Nephron (organoid): Measurements from ENCODE around the gene NAPB.

ENCODE experiments used
- H3K27ac Mint-ChIP-seq, 3 experiments: 2 replicates each; pipeline ENCODE4 v1.8.0; 2020; ENCODE audit warnings: mixed read lengths in 3 of 3, mild to moderate bottlenecking in 2 of 3, moderate library complexity in 1 of 3
- H3K27me3 Mint-ChIP-seq: 2 replicates; pipeline ENCODE4 v1.8.0; 2021; ENCODE audit warnings: low read depth, mild to moderate bottlenecking, moderate library complexity, mixed read lengths
- H3K36me3 Mint-ChIP-seq: 2 replicates; pipeline ENCODE4 v1.8.0; 2020; ENCODE audit warnings: low read depth, mixed read lengths
- H3K4me1 Mint-ChIP-seq: 2 replicates; pipeline ENCODE4 v1.8.0; 2020; ENCODE audit warnings: mixed read lengths
- H3K4me3 Mint-ChIP-seq, 3 experiments: 2 replicates each; pipeline ENCODE4 v1.8.0; 2020; ENCODE audit warnings: mild to moderate bottlenecking in 3 of 3, mixed read lengths in 3 of 3, moderate library complexity in 2 of 3
- H3K9me3 Mint-ChIP-seq: 2 replicates; pipeline ENCODE4 v1.8.0; 2020; ENCODE audit warnings: mixed read lengths
- TF ChIP-seq, protein P1 (sequence below), 3 experiments: fragments of 200-600 bp; sonication (generic); IDR thresholded peaks; one replicate each; pipeline ENCODE4 v1.5.0; 2021; ENCODE audit warnings: antibody characterized with exemption in 3 of 3; ENCODE audit not compliant: unreplicated experiment in 3 of 3

Gene NAPB

GRCh38 chr20:23455639-23456038 is 34.4 kb upstream of the NAPB start:
- no peaks in the 10 kb centered on the region for H3K4me1 Mint-ChIP-seq
- peaks cover 10% of the 10 kb centered on the region for H3K27me3 Mint-ChIP-seq
- no peak overlapping the region for H3K27ac Mint-ChIP-seq
- TF ChIP-seq, protein P1, sequence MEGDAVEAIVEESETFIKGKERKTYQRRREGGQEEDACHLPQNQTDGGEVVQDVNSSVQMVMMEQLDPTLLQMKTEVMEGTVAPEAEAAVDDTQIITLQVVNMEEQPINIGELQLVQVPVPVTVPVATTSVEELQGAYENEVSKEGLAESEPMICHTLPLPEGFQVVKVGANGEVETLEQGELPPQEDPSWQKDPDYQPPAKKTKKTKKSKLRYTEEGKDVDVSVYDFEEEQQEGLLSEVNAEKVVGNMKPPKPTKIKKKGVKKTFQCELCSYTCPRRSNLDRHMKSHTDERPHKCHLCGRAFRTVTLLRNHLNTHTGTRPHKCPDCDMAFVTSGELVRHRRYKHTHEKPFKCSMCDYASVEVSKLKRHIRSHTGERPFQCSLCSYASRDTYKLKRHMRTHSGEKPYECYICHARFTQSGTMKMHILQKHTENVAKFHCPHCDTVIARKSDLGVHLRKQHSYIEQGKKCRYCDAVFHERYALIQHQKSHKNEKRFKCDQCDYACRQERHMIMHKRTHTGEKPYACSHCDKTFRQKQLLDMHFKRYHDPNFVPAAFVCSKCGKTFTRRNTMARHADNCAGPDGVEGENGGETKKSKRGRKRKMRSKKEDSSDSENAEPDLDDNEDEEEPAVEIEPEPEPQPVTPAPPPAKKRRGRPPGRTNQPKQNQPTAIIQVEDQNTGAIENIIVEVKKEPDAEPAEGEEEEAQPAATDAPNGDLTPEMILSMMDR (IDR thresholded peaks at IDR 0.05; ENCODE audit: unreplicated experiment in 3 of 3), result no peak
- H3K9me3 Mint-ChIP-seq, result peaks cover 2% of the 10 kb centered on the region
- H3K36me3 Mint-ChIP-seq, result no peaks in the 10 kb centered on the region
- H3K4me3 Mint-ChIP-seq, result no peak overlapping the region

- no peaks in the 10 kb centered on the region for H3K36me3 Mint-ChIP-seq
- H3K9me3 Mint-ChIP-seq, result peaks cover 2% of the 10 kb centered on the region
- H3K27me3 Mint-ChIP-seq, result peaks cover 10% of the 10 kb centered on the region
- H3K4me1 Mint-ChIP-seq, result no peaks in the 10 kb centered on the region
- H3K27ac Mint-ChIP-seq, result no peak overlapping the region
- no peak overlapping the region for H3K4me3 Mint-ChIP-seq
- TF ChIP-seq, protein P1 (IDR thresholded peaks at IDR 0.05; ENCODE audit: unreplicated experiment in 3 of 3), result no peak
Measured at GRCh38 chr20:23454816-23455215, 33.5 kb upstream of the NAPB start.

DNA sequence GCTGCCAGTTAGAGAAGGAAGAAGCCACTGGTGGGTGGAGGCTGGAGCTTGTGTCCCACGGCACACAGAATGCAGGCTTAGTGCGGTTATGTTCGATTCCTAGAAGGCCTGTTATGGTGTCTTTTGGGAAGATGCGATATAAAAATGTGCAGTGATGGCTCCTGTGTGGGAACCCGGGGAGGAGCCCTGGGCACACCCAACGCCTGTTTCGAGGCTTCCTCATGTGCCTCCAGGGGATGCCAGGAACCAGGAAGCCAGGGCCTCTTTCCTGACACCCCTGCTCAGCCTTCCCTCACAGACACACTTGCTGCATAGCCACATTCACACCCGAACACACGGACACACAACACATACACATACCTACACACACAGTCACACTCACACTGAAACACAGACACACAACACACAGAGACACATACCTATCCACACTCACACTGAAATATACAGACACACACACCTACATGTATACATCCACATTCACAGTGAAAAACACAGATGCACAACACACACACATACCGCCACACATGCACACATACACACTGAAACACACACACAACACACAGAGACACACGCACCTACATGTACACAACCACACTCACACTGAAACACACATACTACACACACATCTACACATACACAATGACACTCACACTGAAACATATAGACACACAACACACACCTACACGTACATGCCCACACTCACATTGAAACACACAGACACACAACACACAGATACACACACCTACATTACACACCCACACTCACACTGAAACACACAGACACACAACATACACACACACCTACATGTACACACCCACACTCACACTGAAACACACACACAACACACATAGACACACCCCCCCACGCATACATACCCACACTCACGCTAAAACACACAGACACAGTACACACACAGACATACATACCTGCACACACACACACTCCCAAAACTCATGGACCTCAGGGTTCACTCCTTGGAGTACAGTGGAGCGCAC is 32.6 kb upstream of the NAPB start:
- Mint-ChIP-seq H3K4me3 (no peak overlapping the region), H3K9me3 (peaks cover 2% of the 10 kb centered on the region), H3K4me1 (no peaks in the 10 kb centered on the region), H3K27me3 (peaks cover 10% of the 10 kb centered on the region), H3K36me3 (no peaks in the 10 kb centered on the region), H3K27ac (no peak overlapping the region)
- TF ChIP-seq, protein P1 (IDR thresholded peaks at IDR 0.05; ENCODE audit: unreplicated experiment in 3 of 3), result no peak

GRCh38 chr20:23452776-23453175 is 31.5 kb upstream of the NAPB start, which contains the start of gene CST11:
TSS of gene CST11 (minus strand) at chr20:23452876. CDS start at chr20:23452811, 65 bp downstream.
- Mint-ChIP-seq H3K27ac (no peak within 1 kb of the TSS), H3K9me3 (peaks cover 2% of the 10 kb centered on the region), H3K27me3 (peaks cover 10% of the 10 kb centered on the region), H3K4me1 (no peaks in the 10 kb centered on the region), H3K4me3 (no peak within 1 kb of the TSS), H3K36me3 (no peaks in the 10 kb centered on the region)
- TF ChIP-seq, protein P1 (IDR thresholded peaks at IDR 0.05; ENCODE audit: unreplicated experiment in 3 of 3), result no peak

DNA sequence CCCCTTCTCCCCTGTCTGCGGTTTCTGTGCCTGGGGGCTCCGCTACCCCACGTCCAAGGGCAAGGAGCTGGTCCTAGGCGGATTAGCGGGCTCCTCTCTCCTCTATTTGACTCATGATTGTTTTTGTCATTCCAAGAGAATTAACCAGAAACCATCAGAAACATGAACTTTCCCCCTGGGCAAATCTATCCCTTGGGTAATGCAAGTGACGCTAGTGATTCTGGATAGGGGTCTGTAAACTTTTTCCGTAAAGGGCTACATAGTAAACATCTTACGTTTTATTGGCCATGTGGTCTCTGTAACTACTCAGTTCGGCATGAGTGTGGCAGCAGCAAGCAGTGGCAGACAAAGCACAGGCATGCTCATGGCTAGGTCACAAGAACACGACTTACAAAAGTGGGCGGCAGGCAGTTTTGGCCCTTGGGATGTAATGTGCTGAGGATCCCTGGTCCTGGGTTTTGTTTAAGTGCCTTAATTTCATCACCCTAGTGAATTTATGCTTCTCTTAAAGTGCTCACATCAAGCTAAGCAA is 30.7 kb upstream of the NAPB start:
- H3K9me3 Mint-ChIP-seq, result peaks cover 2% of the 10 kb centered on the region
- TF ChIP-seq, protein P1 (IDR thresholded peaks at IDR 0.05; ENCODE audit: unreplicated experiment in 3 of 3), result no peak

More for the DNA sequence above, 30.7 kb upstream of the NAPB start:
- H3K27me3 Mint-ChIP-seq, result peaks cover 10% of the 10 kb centered on the region
- H3K4me3 Mint-ChIP-seq, result no peak overlapping the region
- no peaks in the 10 kb centered on the region for H3K4me1 Mint-ChIP-seq
- no peaks in the 10 kb centered on the region for H3K36me3 Mint-ChIP-seq
- no peak overlapping the region for H3K27ac Mint-ChIP-seq
